ENCODE measurements around the gene MAGIX.

DNA sequence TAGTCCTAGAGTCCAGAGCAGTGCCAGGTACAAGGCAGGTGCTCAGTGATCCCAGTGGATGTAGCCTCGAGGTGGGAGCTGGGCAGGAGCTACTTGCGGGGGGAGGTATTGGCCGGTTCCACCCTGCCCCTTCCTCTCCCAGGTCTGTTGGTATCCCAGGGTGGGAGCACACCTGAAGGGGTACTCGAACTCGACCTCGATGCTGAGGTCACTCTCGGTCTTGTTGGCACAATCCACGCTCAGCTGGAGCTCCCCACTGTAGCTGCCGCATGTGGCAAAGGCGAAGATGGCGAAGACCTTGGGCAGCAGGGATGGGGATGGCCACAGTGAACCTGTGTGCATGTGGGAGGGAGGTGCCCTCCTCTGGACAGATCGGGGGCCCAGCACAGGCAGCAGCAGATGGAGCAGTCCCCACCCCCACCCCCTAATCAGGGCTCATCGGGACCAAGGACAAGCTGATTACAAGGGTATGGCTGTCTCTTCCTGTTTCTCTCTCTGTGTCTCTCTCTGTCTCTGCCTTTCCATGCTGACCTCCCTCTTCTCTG, 35.1 kb downstream of the MAGIX start:
- TF ChIP-seq ZBTB21 (CRISPR knock-in tag; IDR thresholded peaks at IDR 0.05; ENCODE audit: borderline replicate concordance) (no peak), ZNF121 (CRISPR knock-in tag; IDR thresholded peaks at IDR 0.05) (no peak), ETV6 (CRISPR knock-in tag; IDR thresholded peaks at IDR 0.05) (no peak), NR3C1 (CRISPR knock-in tag; conservative IDR thresholded peaks at IDR 0.05; ENCODE audit: low read depth) (no peak), ESRRA (CRISPR knock-in tag; IDR thresholded peaks at IDR 0.05; ENCODE audit: borderline replicate concordance) (no peak), JUN (CRISPR knock-in tag; IDR thresholded peaks at IDR 0.05) (no peak)
- TF ChIP-seq, protein P1, sequence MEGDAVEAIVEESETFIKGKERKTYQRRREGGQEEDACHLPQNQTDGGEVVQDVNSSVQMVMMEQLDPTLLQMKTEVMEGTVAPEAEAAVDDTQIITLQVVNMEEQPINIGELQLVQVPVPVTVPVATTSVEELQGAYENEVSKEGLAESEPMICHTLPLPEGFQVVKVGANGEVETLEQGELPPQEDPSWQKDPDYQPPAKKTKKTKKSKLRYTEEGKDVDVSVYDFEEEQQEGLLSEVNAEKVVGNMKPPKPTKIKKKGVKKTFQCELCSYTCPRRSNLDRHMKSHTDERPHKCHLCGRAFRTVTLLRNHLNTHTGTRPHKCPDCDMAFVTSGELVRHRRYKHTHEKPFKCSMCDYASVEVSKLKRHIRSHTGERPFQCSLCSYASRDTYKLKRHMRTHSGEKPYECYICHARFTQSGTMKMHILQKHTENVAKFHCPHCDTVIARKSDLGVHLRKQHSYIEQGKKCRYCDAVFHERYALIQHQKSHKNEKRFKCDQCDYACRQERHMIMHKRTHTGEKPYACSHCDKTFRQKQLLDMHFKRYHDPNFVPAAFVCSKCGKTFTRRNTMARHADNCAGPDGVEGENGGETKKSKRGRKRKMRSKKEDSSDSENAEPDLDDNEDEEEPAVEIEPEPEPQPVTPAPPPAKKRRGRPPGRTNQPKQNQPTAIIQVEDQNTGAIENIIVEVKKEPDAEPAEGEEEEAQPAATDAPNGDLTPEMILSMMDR (IDR thresholded peaks at IDR 0.05), result no peak
